ENCODE results near the gene IRF4.
"Not testable (repeated sequence)": the region's sequence is repeated elsewhere in the genome, so short reads cannot be mapped to it uniquely, and the experiment has no call there.

Gene IRF4

GRCh38 chr6:366389-367297 is 24.9 kb upstream of the IRF4 start:
- DNase-seq (ENCODE audit: low spot score): no peak

- no peak for DNase-seq (ENCODE audit: low spot score)
These were observed 24.2 kb upstream of the IRF4 start for GRCh38 chr6:367298-367794.

GRCh38 chr6:367891-368630 is 23.5 kb upstream of the IRF4 start:
- no peak for DNase-seq (ENCODE audit: low spot score)

GRCh38 chr6:369559-370431 is 21.8 kb upstream of the IRF4 start:
- DNase-seq (ENCODE audit: low spot score): no peak

GRCh38 chr6:370555-370954 is 21.0 kb upstream of the IRF4 start:
- no peak for DNase-seq (ENCODE audit: low spot score)

GRCh38 chr6:371851-372250 is 19.7 kb upstream of the IRF4 start:
- DNase-seq (ENCODE audit: low spot score): not testable (repeated sequence)

GRCh38 chr6:372336-372911 is 19.1 kb upstream of the IRF4 start:
- DNase-seq (ENCODE audit: low spot score): no peak

GRCh38 chr6:373031-373430 is 18.5 kb upstream of the IRF4 start:
- no peak for DNase-seq (ENCODE audit: low spot score)

GRCh38 chr6:373773-374724 is 17.5 kb upstream of the IRF4 start:
- DNase-seq (ENCODE audit: low spot score): no peak

- DNase-seq (ENCODE audit: low spot score): no peak
These were observed 16.6 kb upstream of the IRF4 start for GRCh38 chr6:374956-375355.

- DNase-seq (ENCODE audit: low spot score): no peak
These were observed 14.5 kb upstream of the IRF4 start for GRCh38 chr6:376827-377640.

GRCh38 chr6:377641-378020 is 13.9 kb upstream of the IRF4 start:
- DNase-seq (ENCODE audit: low spot score): not testable (repeated sequence)

- DNase-seq (ENCODE audit: low spot score): no peak
These were observed 13.2 kb upstream of the IRF4 start for GRCh38 chr6:378090-378957.

GRCh38 chr6:378958-379409 is 12.6 kb upstream of the IRF4 start:
- no peak for DNase-seq (ENCODE audit: low spot score)

- no peak for DNase-seq (ENCODE audit: low spot score)
These were observed 12.0 kb upstream of the IRF4 start for GRCh38 chr6:379410-380181.

- DNase-seq (ENCODE audit: low spot score): no peak
These were observed 11.0 kb upstream of the IRF4 start for GRCh38 chr6:380234-381218.

Measured in hematopoietic multipotent progenitor cell treated with erythropoietin and hydrocortisone succinate and interleukin-3 and kit ligand, for 17 days (in vitro differentiated cells).